HEK293T (cell line): ENCODE data around the gene PRR27.

Source experiments
- BHLHE40 ChIP-seq: fragments of 450-650 bp; IDR thresholded peaks from 2 replicates; pipeline ENCODE4 v1.6.1; 2016; ENCODE audit warnings: mild to moderate bottlenecking, moderate library complexity, borderline replicate concordance
- ELF4 ChIP-seq: fragments of 450-650 bp; IDR thresholded peaks from 2 replicates; pipeline ENCODE4 v1.6.1; 2017; ENCODE audit warnings: antibody characterized with exemption
- FOXA1 ChIP-seq: fragments of 450-650 bp; IDR thresholded peaks from 2 replicates; pipeline ENCODE4 v1.6.1; 2016; ENCODE audit warnings: mild to moderate bottlenecking
- FOXK2 ChIP-seq: fragments of 450-650 bp; IDR thresholded peaks from 2 replicates; pipeline ENCODE4 v1.6.1; 2016; ENCODE audit warnings: mild to moderate bottlenecking
- FOXM1 ChIP-seq: fragments of 450-650 bp; IDR thresholded peaks from 2 replicates; pipeline ENCODE4 v1.6.1; 2017; ENCODE audit warnings: mild to moderate bottlenecking, borderline replicate concordance
- NFRKB ChIP-seq: fragments of 450-650 bp; IDR thresholded peaks from 2 replicates; pipeline ENCODE4 v1.6.1; 2016; ENCODE audit warnings: mild to moderate bottlenecking, moderate library complexity
- SP1 ChIP-seq: fragments of 450-650 bp; IDR thresholded peaks from 2 replicates; pipeline ENCODE4 v1.6.1; 2017
- SUZ12 ChIP-seq: fragments of 450-650 bp; IDR thresholded peaks from 2 replicates; pipeline ENCODE4 v1.6.1; 2016; ENCODE audit warnings: mild to moderate bottlenecking
- TARDBP ChIP-seq: fragments of 450-650 bp; IDR thresholded peaks from 2 replicates; pipeline ENCODE4 v1.6.1; 2016
- ZNF384 ChIP-seq: fragments of 450-650 bp; IDR thresholded peaks from 2 replicates; pipeline ENCODE4 v1.6.1; 2016
- TF ChIP-seq, protein P1 (sequence below): fragments of 450-650 bp; IDR thresholded peaks from 2 replicates; pipeline ENCODE4 v1.6.1; 2016

DNA sequence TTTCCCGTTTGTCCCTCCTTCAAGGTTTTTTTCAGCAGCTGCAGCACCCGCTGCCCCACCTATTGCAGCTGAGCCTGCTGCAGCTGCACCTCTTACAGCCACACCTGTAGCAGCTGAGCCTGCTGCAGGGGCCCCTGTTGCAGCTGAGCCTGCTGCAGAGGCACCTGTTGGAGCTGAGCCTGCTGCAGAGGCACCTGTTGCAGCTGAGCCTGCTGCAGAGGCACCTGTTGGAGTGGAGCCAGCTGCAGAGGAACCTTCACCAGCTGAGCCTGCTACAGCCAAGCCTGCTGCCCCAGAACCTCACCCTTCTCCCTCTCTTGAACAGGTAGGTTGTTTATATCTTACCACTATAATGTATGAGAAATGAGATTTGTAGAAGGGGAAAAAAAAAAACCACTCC, 4.5 kb downstream of the PRR27 start:
- no peak for TF ChIP-seq SP1
- no peak for TF ChIP-seq ZNF384
- no peak for TF ChIP-seq BHLHE40
- TF ChIP-seq, protein P1, sequence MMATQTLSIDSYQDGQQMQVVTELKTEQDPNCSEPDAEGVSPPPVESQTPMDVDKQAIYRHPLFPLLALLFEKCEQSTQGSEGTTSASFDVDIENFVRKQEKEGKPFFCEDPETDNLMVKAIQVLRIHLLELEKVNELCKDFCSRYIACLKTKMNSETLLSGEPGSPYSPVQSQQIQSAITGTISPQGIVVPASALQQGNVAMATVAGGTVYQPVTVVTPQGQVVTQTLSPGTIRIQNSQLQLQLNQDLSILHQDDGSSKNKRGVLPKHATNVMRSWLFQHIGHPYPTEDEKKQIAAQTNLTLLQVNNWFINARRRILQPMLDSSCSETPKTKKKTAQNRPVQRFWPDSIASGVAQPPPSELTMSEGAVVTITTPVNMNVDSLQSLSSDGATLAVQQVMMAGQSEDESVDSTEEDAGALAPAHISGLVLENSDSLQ, result no peak
- TF ChIP-seq FOXM1, result no peak
- TF ChIP-seq NFRKB, result no peak
- no peak for TF ChIP-seq ELF4
- no peak for TF ChIP-seq TARDBP
- no peak for TF ChIP-seq FOXK2
- no peak for TF ChIP-seq FOXA1
- no peak for TF ChIP-seq SUZ12
